Ovary (tissue), 3 donors: ENCODE data around the gene HNRNPUL1.

Experiments used
- POLR2A ChIP-seq: fragments of 450-650 bp; IDR thresholded peaks from one replicate; pipeline ENCODE4 v1.6.1; 2017; ENCODE audit warnings: antibody characterized with exemption, mild to moderate bottlenecking, moderate library complexity
- TF ChIP-seq, protein P1 (sequence below), 3 donors: fragments of 450-650 bp in 2 of 3; fragments of 200-600 bp in 1 of 3; IDR thresholded peaks; one replicate each; pipeline versions ENCODE4 v1.5.1 to v1.8.0; 2016 to 2022; ENCODE audit warnings: antibody characterized with exemption in 3 of 3, mild to moderate bottlenecking in 1 of 3
- donor health status: DM: no; HTN: no; CAD: no.

DNA sequence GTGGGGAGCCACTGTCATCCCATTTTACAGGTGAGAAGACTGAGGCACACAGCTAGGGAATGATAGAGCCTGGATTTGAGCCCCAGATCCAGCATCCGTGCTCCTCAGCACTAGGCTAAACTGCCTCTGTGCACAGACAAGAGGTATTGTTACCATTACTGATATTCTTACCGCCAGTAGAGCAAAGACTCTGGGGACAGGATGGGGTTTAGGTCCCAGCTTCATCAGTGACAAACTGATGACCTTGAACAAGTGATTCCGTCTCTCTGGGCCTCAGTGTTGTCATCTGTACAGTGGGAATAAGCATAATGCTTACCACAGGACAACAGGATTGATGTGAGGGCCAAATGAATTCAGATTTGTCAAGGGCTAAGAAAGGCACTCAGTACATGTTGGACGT, 28.7 kb upstream of the HNRNPUL1 start:
- TF ChIP-seq, protein P1, sequence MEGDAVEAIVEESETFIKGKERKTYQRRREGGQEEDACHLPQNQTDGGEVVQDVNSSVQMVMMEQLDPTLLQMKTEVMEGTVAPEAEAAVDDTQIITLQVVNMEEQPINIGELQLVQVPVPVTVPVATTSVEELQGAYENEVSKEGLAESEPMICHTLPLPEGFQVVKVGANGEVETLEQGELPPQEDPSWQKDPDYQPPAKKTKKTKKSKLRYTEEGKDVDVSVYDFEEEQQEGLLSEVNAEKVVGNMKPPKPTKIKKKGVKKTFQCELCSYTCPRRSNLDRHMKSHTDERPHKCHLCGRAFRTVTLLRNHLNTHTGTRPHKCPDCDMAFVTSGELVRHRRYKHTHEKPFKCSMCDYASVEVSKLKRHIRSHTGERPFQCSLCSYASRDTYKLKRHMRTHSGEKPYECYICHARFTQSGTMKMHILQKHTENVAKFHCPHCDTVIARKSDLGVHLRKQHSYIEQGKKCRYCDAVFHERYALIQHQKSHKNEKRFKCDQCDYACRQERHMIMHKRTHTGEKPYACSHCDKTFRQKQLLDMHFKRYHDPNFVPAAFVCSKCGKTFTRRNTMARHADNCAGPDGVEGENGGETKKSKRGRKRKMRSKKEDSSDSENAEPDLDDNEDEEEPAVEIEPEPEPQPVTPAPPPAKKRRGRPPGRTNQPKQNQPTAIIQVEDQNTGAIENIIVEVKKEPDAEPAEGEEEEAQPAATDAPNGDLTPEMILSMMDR (IDR thresholded peaks at IDR 0.05), result no peak
- TF ChIP-seq POLR2A, result no peak
